ENCODE data around the gene RBPMS2. TPM values are rescaled to one million over a fixed set of nuclear protein-coding genes. Genes with fewer than 3 reads are reported as not detected.

RBPMS2 gene
- total RNA-seq, 1 experiment from 2014 or later = 181 TPM

DNA sequence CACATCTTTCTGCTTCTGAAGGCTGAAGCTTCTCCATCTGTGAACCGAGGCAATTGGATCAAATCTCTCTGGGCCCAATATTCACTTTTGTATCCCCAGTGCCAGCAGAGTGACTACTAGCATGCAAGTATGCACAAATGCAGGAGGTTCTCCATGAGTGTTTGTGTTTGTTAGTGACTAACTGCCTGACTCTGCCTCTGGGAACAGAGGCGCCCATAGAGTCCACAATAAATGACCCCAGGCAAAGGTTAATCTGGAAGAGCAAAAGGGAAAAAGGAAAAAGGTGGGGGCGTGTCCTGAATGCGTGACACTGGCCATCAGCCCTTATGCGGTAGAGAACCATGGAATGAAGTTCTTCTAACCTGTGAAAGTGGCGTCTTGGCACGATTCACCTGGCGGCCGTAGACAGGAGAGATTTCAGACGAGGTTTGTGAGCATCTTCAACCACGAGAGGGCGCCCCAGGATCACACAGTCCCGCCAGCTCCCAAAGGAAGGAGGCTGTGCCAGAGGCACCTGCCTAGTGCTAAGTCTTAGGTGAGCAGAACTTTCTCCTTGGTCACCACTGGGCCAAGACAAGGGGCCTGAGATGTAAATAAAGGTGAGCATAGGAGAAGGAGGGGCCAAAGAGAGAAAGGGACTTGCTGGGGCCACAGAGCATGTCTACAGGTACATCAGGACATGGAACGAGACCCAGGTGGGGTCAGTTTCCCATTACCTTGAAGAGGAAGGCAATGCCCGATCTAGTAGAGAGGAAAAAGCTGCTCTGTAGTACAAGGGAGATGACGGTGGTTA is 44.2 kb downstream of the RBPMS2 start:
- Histone ChIP-seq H4K91ac (ENCODE audit: insufficient read length, low read depth, low read length) (no peak overlapping the region), H3K4me1 (ENCODE audit: insufficient read depth, low read length) (peaks cover 7% of the 10 kb centered on the region; the same call in 1 of the 2 replicates), H3K79me1 (ENCODE audit: insufficient read depth, low read depth, low read length, poor library complexity, severe bottlenecking) (no peaks in the 10 kb centered on the region), H4K20me1 (ENCODE audit: control insufficient read depth, insufficient read depth, insufficient read length) (no peaks in the 10 kb centered on the region), H3K23ac (ENCODE audit: insufficient read length, low read depth, low read length) (no peak overlapping the region), H2BK15ac (ENCODE audit: low read depth, low read length) (no peak overlapping the region), H3K27ac (ENCODE audit: insufficient read length, low read depth, low read length) (no peak overlapping the region), H2BK5ac (ENCODE audit: insufficient read length, low read length) (no peak overlapping the region), H4K8ac (replicated peaks; ENCODE audit: insufficient read length, low read depth, low read length) (no peak overlapping the region), H2BK20ac (ENCODE audit: low read depth, low read length, poor library complexity, severe bottlenecking) (no peak overlapping the region), H3K4me2 (ENCODE audit: insufficient read depth, insufficient read length, low read length) (no peak overlapping the region), H2AK5ac (ENCODE audit: insufficient read length, low read length) (no peak overlapping the region), H2AFZ (ENCODE audit: low read length) (no peak overlapping the region), H3K9ac (ENCODE audit: extremely low read depth, insufficient read length, low read length) (no peak overlapping the region), H3K4ac (ENCODE audit: low read depth, low read length) (no peak overlapping the region), H2BK12ac (ENCODE audit: insufficient read length, low read depth, low read length) (no peak overlapping the region), H3K18ac (ENCODE audit: insufficient read length, low read depth, low read length) (no peak overlapping the region), H3K27me3 (ENCODE audit: insufficient read depth, low read length) (no peaks in the 10 kb centered on the region), H3K23me2 (ENCODE audit: insufficient read length, low read depth, low read length, poor library complexity, severe bottlenecking) (no peaks in the 10 kb centered on the region), H4K5ac (ENCODE audit: insufficient read length, low read depth, low read length) (no peak overlapping the region), H3T11ph (ENCODE audit: low read length) (no peak overlapping the region), H3K56ac (ENCODE audit: insufficient read length, low read depth, low read length) (no peak overlapping the region), H3K9me3 (ENCODE audit: control insufficient read depth, low read depth, low read length) (no peaks in the 10 kb centered on the region), H3K14ac (ENCODE audit: insufficient read depth, low read length) (no peak overlapping the region), H2BK120ac (ENCODE audit: low read depth, low read length, poor library complexity, severe bottlenecking) (no peak overlapping the region), H3K79me2 (ENCODE audit: insufficient read depth, low read length) (0 out of 2 replicates have a peak, but pooled peaks cover 2% of the 10 kb centered on the region)
- Mint-ChIP-seq H3K9me3 (no peaks in the 10 kb centered on the region; a peak in 1 of 5 replicates), H3K4me1 (peaks cover 20 to 22% of the 10 kb centered on the region in 2 experiments), H3K27ac (peak overlapping the region; percentile 54 to 93 (median 76); a peak in 6 of 7 replicates), H3K36me3 (ENCODE audit: insufficient read depth in 1 of 3, low read depth in 3 of 3) (peaks cover 34 to 81% (median 34%) of the 10 kb centered on the region in 3 experiments), H3K4me3 (no peak overlapping the region; a peak in 1 of 5 replicates), H3K27me3 (ENCODE audit: low read depth) (no peaks in the 10 kb centered on the region; the same call in 1 of the 2 replicates)
- WGBS (ENCODE audit: extremely low coverage, insufficient read length, low lambda C conversion rate) = no CpG with 5 or more reads among the region's 16 CpGs
- peak; percentile 92 for DNase-seq
- TF ChIP-seq, protein P1, sequence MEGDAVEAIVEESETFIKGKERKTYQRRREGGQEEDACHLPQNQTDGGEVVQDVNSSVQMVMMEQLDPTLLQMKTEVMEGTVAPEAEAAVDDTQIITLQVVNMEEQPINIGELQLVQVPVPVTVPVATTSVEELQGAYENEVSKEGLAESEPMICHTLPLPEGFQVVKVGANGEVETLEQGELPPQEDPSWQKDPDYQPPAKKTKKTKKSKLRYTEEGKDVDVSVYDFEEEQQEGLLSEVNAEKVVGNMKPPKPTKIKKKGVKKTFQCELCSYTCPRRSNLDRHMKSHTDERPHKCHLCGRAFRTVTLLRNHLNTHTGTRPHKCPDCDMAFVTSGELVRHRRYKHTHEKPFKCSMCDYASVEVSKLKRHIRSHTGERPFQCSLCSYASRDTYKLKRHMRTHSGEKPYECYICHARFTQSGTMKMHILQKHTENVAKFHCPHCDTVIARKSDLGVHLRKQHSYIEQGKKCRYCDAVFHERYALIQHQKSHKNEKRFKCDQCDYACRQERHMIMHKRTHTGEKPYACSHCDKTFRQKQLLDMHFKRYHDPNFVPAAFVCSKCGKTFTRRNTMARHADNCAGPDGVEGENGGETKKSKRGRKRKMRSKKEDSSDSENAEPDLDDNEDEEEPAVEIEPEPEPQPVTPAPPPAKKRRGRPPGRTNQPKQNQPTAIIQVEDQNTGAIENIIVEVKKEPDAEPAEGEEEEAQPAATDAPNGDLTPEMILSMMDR (conservative IDR thresholded peaks at IDR 0.05) = peak; percentile 96
